GM19099 (cell line): ENCODE data around the gene CLDN4.

ENCODE experiments used
- POLR2A ChIP-seq: IDR thresholded peaks from 3 replicates; pipeline ENCODE4 v1.6.1; 2011; ENCODE audit warnings: low read depth; ENCODE audit not compliant: insufficient read length; ENCODE audit errors: extremely low read depth

CLDN4 gene

DNA sequence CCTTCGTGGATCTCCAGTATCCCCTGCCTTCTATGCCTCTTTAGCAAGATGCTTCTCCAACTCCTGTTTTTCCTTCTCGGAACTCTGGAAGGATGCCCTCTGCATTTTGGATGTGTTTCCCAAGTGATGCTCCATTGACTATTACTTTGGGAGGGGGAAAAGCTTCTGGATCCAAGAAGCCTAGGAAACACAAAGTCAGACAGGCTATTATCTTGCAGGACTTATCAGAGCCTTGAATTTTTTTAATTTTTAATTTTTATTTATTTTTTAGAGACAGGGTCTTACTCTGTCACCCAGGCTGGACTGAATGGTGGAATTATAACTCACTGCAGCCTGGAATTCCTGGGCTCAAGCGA lies 51.2 kb downstream of the CLDN4 start:
- no peak for TF ChIP-seq POLR2A
